GM06990 (cell line): ENCODE measurements around the gene SATB2.

Experiments
- DNase-seq: peaks from one replicate; pipeline ENCODE4 v3.0.0-alpha.2; 2011; ENCODE audit not compliant: insufficient read length; ENCODE audit errors: extremely low read depth
- H3K27me3 ChIP-seq: replicated peaks from 2 replicates; pipeline ENCODE4 v1.6.0; 2011; ENCODE audit warnings: low read length; ENCODE audit not compliant: control insufficient read depth, insufficient read depth
- H3K36me3 ChIP-seq: 2 replicates; pipeline ENCODE4 v1.5.1; 2011; ENCODE audit warnings: low read length; ENCODE audit not compliant: control insufficient read depth, insufficient read depth
- H3K4me3 ChIP-seq: replicated peaks from 2 replicates; pipeline ENCODE4 v1.5.1; 2011; ENCODE audit warnings: low read depth, mild to moderate bottlenecking, control low read depth, low read length
- CTCF ChIP-seq: IDR thresholded peaks from 2 replicates; pipeline ENCODE4 v1.5.1; 2011; ENCODE audit warnings: low read length, control low read depth, mild to moderate bottlenecking, inconsistent platforms; ENCODE audit not compliant: insufficient read depth, poor library complexity, severe bottlenecking

The SATB2 gene

DNA sequence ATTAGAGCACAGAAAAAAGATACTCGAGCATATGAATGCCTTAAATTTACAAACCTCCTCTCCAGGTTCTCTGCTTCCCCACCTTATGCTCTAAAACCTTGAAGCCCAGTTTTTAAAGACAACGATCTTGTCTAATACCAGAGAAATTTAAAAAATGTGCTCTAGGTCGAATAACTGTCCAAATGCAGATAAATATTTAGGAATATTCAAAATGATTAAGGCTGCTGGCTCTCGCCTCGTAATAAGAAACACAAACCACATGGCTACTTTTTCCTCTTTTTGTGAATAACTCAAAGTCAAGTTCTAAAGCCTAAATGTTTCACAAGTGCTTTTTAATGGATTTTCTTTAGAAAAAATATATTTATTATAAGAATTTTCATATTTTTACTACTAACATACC, 101.3 kb downstream of the SATB2 start:
- H3K36me3 ChIP-seq = no peaks in the 10 kb centered on the region
- TF ChIP-seq CTCF = no peak
- H3K27me3 ChIP-seq = no peaks in the 10 kb centered on the region
- DNase-seq = no peak
- H3K4me3 ChIP-seq = no peak overlapping the region

DNA sequence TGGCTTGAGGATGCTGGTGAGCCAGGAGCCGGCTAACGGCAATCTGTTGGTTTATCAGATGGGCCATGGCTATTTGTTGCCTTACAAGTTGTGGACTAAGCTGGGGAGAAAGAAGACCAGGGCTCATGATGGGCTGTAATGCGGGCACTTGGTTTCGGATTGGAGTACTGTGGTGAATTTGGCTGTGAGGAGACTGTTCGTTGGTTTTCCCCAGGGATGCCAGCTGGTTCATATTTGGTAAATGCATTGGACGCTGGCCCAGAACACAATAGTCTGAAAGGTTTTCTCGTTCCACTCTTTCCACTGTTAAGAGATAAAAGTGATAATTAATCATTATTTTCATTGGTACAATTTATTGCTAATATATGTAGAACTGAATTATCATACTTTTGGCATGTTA, 108.9 kb downstream of the SATB2 start:
- no peak for TF ChIP-seq CTCF
- H3K27me3 ChIP-seq = no peaks in the 10 kb centered on the region
- no peaks in the 10 kb centered on the region for H3K36me3 ChIP-seq
- DNase-seq = no peak
- no peak overlapping the region for H3K4me3 ChIP-seq

DNA sequence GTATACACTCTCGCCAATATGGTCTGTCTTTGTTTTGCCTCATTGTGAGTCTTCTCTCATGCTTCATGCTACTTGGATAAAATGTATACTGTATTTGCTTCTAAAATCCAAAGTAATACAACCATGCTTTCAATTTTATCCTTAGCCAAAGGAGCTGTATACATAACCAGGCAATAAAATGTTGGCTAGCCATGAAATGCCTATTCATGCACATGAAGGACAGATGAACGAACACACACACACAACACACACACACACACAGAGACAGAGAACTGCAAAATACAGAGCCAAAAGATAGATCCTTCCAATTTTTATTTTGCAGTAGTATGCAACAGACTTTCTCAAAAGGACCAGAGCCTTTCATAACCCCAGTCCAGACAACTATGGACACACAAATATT, 113.7 kb downstream of the SATB2 start:
- no peaks in the 10 kb centered on the region for H3K27me3 ChIP-seq
- TF ChIP-seq CTCF = no peak
- DNase-seq = no peak

GRCh38 chr2:199342334-199342733, 115.4 kb downstream of the SATB2 start:
- no peaks in the 10 kb centered on the region for H3K27me3 ChIP-seq
- TF ChIP-seq CTCF = no peak
- no peak for DNase-seq
- no peak overlapping the region for H3K4me3 ChIP-seq
- no peaks in the 10 kb centered on the region for H3K36me3 ChIP-seq

More for the DNA sequence above, 113.7 kb downstream of the SATB2 start:
- Histone ChIP-seq H3K36me3 (no peaks in the 10 kb centered on the region), H3K4me3 (no peak overlapping the region)

- no peak for TF ChIP-seq CTCF
- H3K36me3 ChIP-seq = no peaks in the 10 kb centered on the region
These were observed 116.6 kb downstream of the SATB2 start for GRCh38 chr2:199341123-199341522.

DNA sequence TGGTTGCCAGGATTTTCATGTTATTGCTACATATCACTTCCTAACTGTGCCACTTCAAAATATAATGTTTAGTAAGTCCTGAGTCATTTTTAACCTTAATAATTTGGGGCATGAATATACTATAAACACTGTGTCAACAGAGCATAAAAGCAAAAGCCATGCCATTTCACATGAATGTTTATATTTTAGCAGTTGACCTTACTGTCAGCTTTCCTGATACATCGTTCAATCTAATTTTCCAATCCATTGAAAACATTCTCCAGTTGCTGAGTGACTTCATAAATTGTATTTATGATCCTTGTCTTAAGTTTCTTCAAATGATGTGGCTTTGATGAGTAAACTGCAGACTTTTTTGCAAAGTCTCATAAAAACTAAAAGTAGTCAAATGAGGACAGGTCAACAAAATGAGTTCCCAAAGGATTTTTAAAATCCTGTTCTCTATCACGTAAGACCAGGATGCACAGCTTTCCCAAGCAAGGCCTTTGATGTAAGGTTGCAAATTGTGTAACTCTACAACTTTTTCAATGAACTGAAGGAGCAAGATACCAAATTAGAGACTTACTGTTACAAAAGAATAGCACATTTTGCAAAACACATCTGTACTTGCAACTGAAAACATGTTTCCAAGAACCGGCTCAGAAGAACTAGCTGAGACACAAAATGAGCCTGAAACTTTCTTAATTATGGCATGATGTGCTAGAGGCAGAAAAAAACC, 117.7 kb downstream of the SATB2 start:
- DNase-seq = no peak
- no peaks in the 10 kb centered on the region for H3K36me3 ChIP-seq
- H3K27me3 ChIP-seq = no peaks in the 10 kb centered on the region
- no peak overlapping the region for H3K4me3 ChIP-seq
- no peak for TF ChIP-seq CTCF

More at GRCh38 chr2:199341123-199341522, 116.6 kb downstream of the SATB2 start:
- Histone ChIP-seq H3K27me3 (no peaks in the 10 kb centered on the region), H3K4me3 (no peak overlapping the region)
- no peak for DNase-seq
